ENCODE measurements around the gene INPP5K. TPM values are rescaled to one million over a fixed set of nuclear protein-coding genes. Genes with fewer than 3 reads are reported as not detected.

The INPP5K gene
- total and polyA plus RNA-seq, 2 of the 4 experiments (the other 2 are of a cell fraction) = 14.9 to 17.4 TPM

- H3K56ac ChIP-seq (ENCODE audit: extremely low read depth, insufficient read depth, low read length) = no peak overlapping the region
- no peaks in the 10 kb centered on the region for H3K4me1 ChIP-seq (ENCODE audit: control insufficient read depth, insufficient read depth, low read length)
- no peak overlapping the region for H2BK15ac ChIP-seq (ENCODE audit: low read depth, low read length)
- no peak overlapping the region for H2AFZ ChIP-seq (replicated peaks; ENCODE audit: low read length, poor library complexity)
- H3K27me3 ChIP-seq (ENCODE audit: control insufficient read depth, insufficient read depth, low read length) = no peaks in the 10 kb centered on the region
- no peak overlapping the region for H3K14ac ChIP-seq (replicated peaks; ENCODE audit: low read depth, low read length)
- no peak overlapping the region for H2BK120ac ChIP-seq (ENCODE audit: low read depth, low read length)
- no peak overlapping the region for H4K5ac ChIP-seq (ENCODE audit: low read depth, low read length)
- no peak overlapping the region for H4K91ac ChIP-seq (ENCODE audit: insufficient read depth, low read depth, low read length)
- no peak overlapping the region for H3K23ac ChIP-seq (ENCODE audit: low read depth, low read length)
- no peak overlapping the region for H3K4ac ChIP-seq (ENCODE audit: low read depth, low read length)
- H3K9me3 ChIP-seq (ENCODE audit: control insufficient read depth, insufficient read depth, low read length) = no peaks in the 10 kb centered on the region
- 100% methylated on average over 1 of the region's 9 CpGs; no CpG with 5 or more reads in 1 of the 2 experiments for WGBS, 2 experiments (ENCODE audit: extremely low coverage in 2 of 2, insufficient read length in 1 of 2)
- H3K18ac ChIP-seq (ENCODE audit: low read depth, low read length) = no peak overlapping the region
- ChIA-PET CTCF (interaction anchor here (0.6 kb wide), 1 partner anchor 9 kb away, joined by 5 read pairs; no protein-coding TSS in a partner anchor), POLR2A (ENCODE audit: unreplicated experiment) (no interaction called here)
- TF ChIP-seq CEBPB (IDR thresholded peaks at IDR 0.05; ENCODE audit: low read depth, low read length) (no peak), SMC3 (IDR thresholded peaks at IDR 0.05; ENCODE audit: low read depth, low read length) (no peak), ELK1 (IDR thresholded peaks at IDR 0.05; ENCODE audit: borderline replicate concordance, low read depth, low read length) (no peak), NFE2L2 (IDR thresholded peaks at IDR 0.05; ENCODE audit: low read depth, low read length) (no peak), RFX5 (IDR thresholded peaks at IDR 0.05; ENCODE audit: low read depth, low read length) (no peak), POLR2A (IDR thresholded peaks at IDR 0.05; ENCODE audit: low read depth, low read length) (no peak), MAZ (IDR thresholded peaks at IDR 0.05; ENCODE audit: borderline replicate concordance, low read depth, low read length) (no peak)
- dilution Hi-C loops (cut with HindIII; ENCODE audit: low sequenced_read_pairs, unreplicated experiment) = no loop called here
- no peak overlapping the region for H2AK9ac ChIP-seq (replicated peaks; ENCODE audit: low read depth, low read length, poor library complexity)
- no TSS peak for BruUV-seq (replicated peaks)
- H3K79me1 ChIP-seq (ENCODE audit: low read depth in 1 of 2, low read length in 2 of 2) = peaks cover 11 to 40% of the 10 kb centered on the region in 2 experiments
- ATAC-seq (ENCODE audit: low read depth) (no peak), DNase-seq (no peak)
- H2BK5ac ChIP-seq (ENCODE audit: low read depth, low read length, poor library complexity, severe bottlenecking) = no peak overlapping the region
- H2AK5ac ChIP-seq (ENCODE audit: low read depth, low read length) = no peak overlapping the region
- peaks cover 17% of the 10 kb centered on the region; the same call in 1 of the 2 replicates for H4K20me1 ChIP-seq (ENCODE audit: insufficient read depth, low read length)
- H4K8ac ChIP-seq (ENCODE audit: low read depth in 2 of 2, low read length in 2 of 2) = no peak overlapping the region
- peaks cover 39% of the 10 kb centered on the region for H3K36me3 ChIP-seq (ENCODE audit: control insufficient read depth, insufficient read depth, low read length)
- 0 out of 2 replicates have a peak, but pooled peaks cover 7% of the 10 kb centered on the region for H3K9me1 ChIP-seq (ENCODE audit: insufficient read depth, low read length)
- H3K9ac ChIP-seq (ENCODE audit: low read depth, low read length) = no peak overlapping the region
- H3K4me2 ChIP-seq (ENCODE audit: low read depth, low read length) = no peak overlapping the region
- H2BK20ac ChIP-seq (ENCODE audit: low read depth, low read length) = no peak overlapping the region
- in situ Hi-C loops (cut with MboI; ENCODE audit: low sequenced_read_pairs) = no loop called here
- intact Hi-C loops (cut with micrococcal nuclease) = no loop called here
- no peak overlapping the region for H3K4me3 ChIP-seq (ENCODE audit: insufficient read depth, low read depth, low read length)
- no peak overlapping the region for H3K27ac ChIP-seq (ENCODE audit: insufficient read depth, low read length)
Measured at GRCh38 chr17:1545618-1546017, 29.2 kb upstream of the INPP5K start.

Measured in IMR-90 (cell line).